Measurements from ENCODE around the gene BCAP29. TPM values are rescaled to one million over a fixed set of nuclear protein-coding genes. Genes with fewer than 3 reads are reported as not detected.

BCAP29 gene
- total RNA-seq, 3 donors from 2014 or later = 51.7 to 73.8 (median 66.6) TPM

DNA sequence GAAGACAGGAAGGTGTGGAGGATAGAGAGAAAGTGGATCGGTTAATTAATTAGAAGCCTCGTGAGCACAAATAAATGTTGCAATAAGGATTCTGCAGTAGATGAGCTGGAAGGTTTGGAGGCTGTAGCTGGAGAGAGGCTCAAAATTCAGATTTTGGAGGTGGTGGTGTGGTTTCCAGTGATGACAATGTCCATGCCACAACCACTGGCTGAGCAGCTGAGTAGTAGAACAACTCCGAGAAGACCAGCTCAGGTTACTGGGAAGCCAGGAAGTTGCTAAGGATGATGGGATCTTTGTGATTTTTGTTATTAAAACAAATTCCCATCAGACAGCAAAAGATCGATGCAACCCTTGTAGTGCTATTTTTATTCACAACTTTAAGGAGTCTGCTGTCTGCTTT lies 88.2 kb downstream of the BCAP29 start:
- intact Hi-C loops (cut with DNase I, micrococcal nuclease) = no loop called here
- H3K4me1 ChIP-seq (ENCODE audit: low read depth) = no peaks in the 10 kb centered on the region
- TF ChIP-seq, protein P1, sequence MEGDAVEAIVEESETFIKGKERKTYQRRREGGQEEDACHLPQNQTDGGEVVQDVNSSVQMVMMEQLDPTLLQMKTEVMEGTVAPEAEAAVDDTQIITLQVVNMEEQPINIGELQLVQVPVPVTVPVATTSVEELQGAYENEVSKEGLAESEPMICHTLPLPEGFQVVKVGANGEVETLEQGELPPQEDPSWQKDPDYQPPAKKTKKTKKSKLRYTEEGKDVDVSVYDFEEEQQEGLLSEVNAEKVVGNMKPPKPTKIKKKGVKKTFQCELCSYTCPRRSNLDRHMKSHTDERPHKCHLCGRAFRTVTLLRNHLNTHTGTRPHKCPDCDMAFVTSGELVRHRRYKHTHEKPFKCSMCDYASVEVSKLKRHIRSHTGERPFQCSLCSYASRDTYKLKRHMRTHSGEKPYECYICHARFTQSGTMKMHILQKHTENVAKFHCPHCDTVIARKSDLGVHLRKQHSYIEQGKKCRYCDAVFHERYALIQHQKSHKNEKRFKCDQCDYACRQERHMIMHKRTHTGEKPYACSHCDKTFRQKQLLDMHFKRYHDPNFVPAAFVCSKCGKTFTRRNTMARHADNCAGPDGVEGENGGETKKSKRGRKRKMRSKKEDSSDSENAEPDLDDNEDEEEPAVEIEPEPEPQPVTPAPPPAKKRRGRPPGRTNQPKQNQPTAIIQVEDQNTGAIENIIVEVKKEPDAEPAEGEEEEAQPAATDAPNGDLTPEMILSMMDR (IDR thresholded peaks at IDR 0.05) = no peak
- DNase-seq (no peak), ATAC-seq (no peak)
- no peak overlapping the region for H3K4me3 ChIP-seq
- no peaks in the 10 kb centered on the region for H3K36me3 ChIP-seq (ENCODE audit: low read depth)
- H3K9me3 ChIP-seq = no peaks in the 10 kb centered on the region

Other genes with a start within 250 kb of the BCAP29 start
- gene GPR22, start 110.2 kb upstream of the BCAP29 start, total RNA-seq = under 1 TPM in 1 of 3 donors, not detected in 2; 0.44 TPM
- 10 to 100 TPM; 46.8 to 56.4 (median 47.7) TPM for gene COG5, start 16.3 kb upstream of the BCAP29 start, total RNA-seq
- gene DUS4L, start 16.3 kb upstream of the BCAP29 start, total RNA-seq = 1 to 10 TPM; 5.2 to 7.0 (median 7.0) TPM
- 1 to 10 TPM in 1 of 3 donors, under 1 TPM in 2; 0.48 to 1.4 (median 0.57) TPM for gene SLC26A4, start 80.6 kb downstream of the BCAP29 start, total RNA-seq
- gene CBLL1, start 163.9 kb downstream of the BCAP29 start, total RNA-seq = 10 to 100 TPM; 24.1 to 28.9 (median 25.4) TPM
- gene SLC26A3, start 223.0 kb downstream of the BCAP29 start, total RNA-seq = 1,000 to 10,000 TPM; 1,687 to 3,849 (median 2,946) TPM

Measured in mucosa of descending colon (tissue), 3 donors.